Smooth muscle cell (in vitro differentiated cells): ENCODE measurements around the gene ELMO3. TPM values are rescaled to one million over a fixed set of nuclear protein-coding genes. Genes with fewer than 3 reads are reported as not detected.
A peak's percentile ranks its signal among the peaks of the same experiment; 100 is the strongest.

Experiments
- DNase-seq: peaks from one replicate; lab custom pipeline; 2025; ENCODE audit not compliant: unreplicated experiment; lab: John Stamatoyannopoulos, UW
- H2AFZ ChIP-seq: fragments of 200-600 bp; sonication (generic); 2 replicates; pipeline ENCODE4 v1.6.0; 2016; ENCODE audit warnings: antibody characterized with exemption, low read depth, mild to moderate bottlenecking
- H3F3A ChIP-seq: fragments of 200-600 bp; sonication (generic); 2 replicates; pipeline ENCODE4 v1.6.0; 2017; ENCODE audit warnings: antibody characterized with exemption, low read depth
- H3K27ac ChIP-seq: fragments of 200-600 bp; sonication (generic); 2 replicates; pipeline ENCODE4 v1.5.1; 2016; ENCODE audit warnings: low read depth, mild to moderate bottlenecking
- H3K27me3 ChIP-seq: fragments of 200-600 bp; sonication (generic); 2 replicates; pipeline ENCODE4 v1.6.1; 2016; ENCODE audit warnings: low read depth, mild to moderate bottlenecking
- H3K36me3 ChIP-seq: fragments of 200-600 bp; sonication (generic); 2 replicates; pipeline ENCODE4 v1.5.1; 2016; ENCODE audit warnings: low read depth
- H3K4me1 ChIP-seq: fragments of 200-600 bp; sonication (generic); 2 replicates; pipeline ENCODE4 v1.5.1; 2016; ENCODE audit warnings: low read depth
- H3K4me2 ChIP-seq: fragments of 200-600 bp; sonication (generic); 2 replicates; pipeline ENCODE4 v1.6.0; 2016; ENCODE audit warnings: mild to moderate bottlenecking
- H3K4me3 ChIP-seq: fragments of 200-600 bp; sonication (generic); 2 replicates; pipeline ENCODE4 v1.5.1; 2016; ENCODE audit warnings: mild to moderate bottlenecking
- H3K79me2 ChIP-seq: fragments of 200-600 bp; sonication (generic); 2 replicates; pipeline ENCODE4 v1.6.0; 2016; ENCODE audit warnings: low read depth, mild to moderate bottlenecking
- H3K9ac ChIP-seq: fragments of 200-600 bp; sonication (generic); 2 replicates; pipeline ENCODE4 v1.6.0; 2016; ENCODE audit warnings: low read depth
- H3K9me3 ChIP-seq: fragments of 200-600 bp; sonication (generic); replicated peaks from 2 replicates; pipeline ENCODE4 v1.5.1; 2016; ENCODE audit warnings: low read depth
- H4K20me1 ChIP-seq: fragments of 200-600 bp; sonication (generic); 2 replicates; pipeline ENCODE4 v1.6.0; 2016; ENCODE audit warnings: low read depth
- CTCF ChIP-seq: fragments of 200-600 bp; sonication (generic); IDR thresholded peaks from 2 replicates; pipeline ENCODE4 v1.5.1; 2017; ENCODE audit warnings: borderline replicate concordance, mild to moderate bottlenecking, antibody characterized with exemption; ENCODE audit not compliant: insufficient read depth, poor library complexity, severe bottlenecking
- WGBS: methylation state at CpG from one replicate; pipeline ENCODE4 v1.1.7; 2016; ENCODE audit warnings: low lambda C conversion rate; 5-methylcytosine and 5-hydroxymethylcytosine counted together
- polyA plus RNA-seq: library from polyadenylated mRNA; unstranded; fragments of >200 nt; fragmentation: Nextera tagmentation; extraction: Ambion mirVana; gene quantifications from 2 replicates; pipeline ENCODE4 v1.2.1, GENCODE V29; 2016
- total RNA-seq: library from RNA; depleted of rRNA; stranded (reverse); fragments of >200 nt; gene quantifications from 2 replicates; pipeline ENCODE4 v1.2.3, GENCODE V29; 2014

The ELMO3 gene
- total and polyA plus RNA-seq, 2 experiments from 2014 or later: 2.2 to 6.7 TPM

GRCh38 chr16:67193536-67193935, 5.4 kb upstream of the ELMO3 start:
- H3K9ac ChIP-seq: no peak overlapping the region
- no peaks in the 10 kb centered on the region for H3K36me3 ChIP-seq
- TF ChIP-seq CTCF: no peak
- peaks cover 18% of the 10 kb centered on the region for H3K4me1 ChIP-seq
- no peak overlapping the region for H3K27ac ChIP-seq
- no peak for DNase-seq
- no peaks in the 10 kb centered on the region for H3K27me3 ChIP-seq
- peak overlapping the region; percentile 94 for H3K4me3 ChIP-seq
- peaks cover 27% of the 10 kb centered on the region for H3K79me2 ChIP-seq
- peak overlapping the region; percentile 100 for H3K4me2 ChIP-seq
- peaks cover 7% of the 10 kb centered on the region for H3F3A ChIP-seq
- peaks cover 46% of the 10 kb centered on the region for H4K20me1 ChIP-seq
- H2AFZ ChIP-seq: no peak overlapping the region
- H3K9me3 ChIP-seq: no peaks in the 10 kb centered on the region

GRCh38 chr16:67194260-67194659, 4.7 kb upstream of the ELMO3 start:
- 97% methylated on average over 6 of the region's 6 CpGs for WGBS
- Histone ChIP-seq H3K4me1 (peaks cover 18% of the 10 kb centered on the region), H3K27ac (no peak overlapping the region), H3K9me3 (no peaks in the 10 kb centered on the region), H3K4me3 (no peak overlapping the region), H3K36me3 (no peaks in the 10 kb centered on the region), H3K9ac (no peak overlapping the region), H3K27me3 (no peaks in the 10 kb centered on the region), H3K4me2 (no peak overlapping the region), H4K20me1 (peaks cover 49% of the 10 kb centered on the region), H3K79me2 (peaks cover 27% of the 10 kb centered on the region), H2AFZ (no peak overlapping the region), H3F3A (peaks cover 7% of the 10 kb centered on the region)
- TF ChIP-seq CTCF: no peak
- DNase-seq: no peak

DNA sequence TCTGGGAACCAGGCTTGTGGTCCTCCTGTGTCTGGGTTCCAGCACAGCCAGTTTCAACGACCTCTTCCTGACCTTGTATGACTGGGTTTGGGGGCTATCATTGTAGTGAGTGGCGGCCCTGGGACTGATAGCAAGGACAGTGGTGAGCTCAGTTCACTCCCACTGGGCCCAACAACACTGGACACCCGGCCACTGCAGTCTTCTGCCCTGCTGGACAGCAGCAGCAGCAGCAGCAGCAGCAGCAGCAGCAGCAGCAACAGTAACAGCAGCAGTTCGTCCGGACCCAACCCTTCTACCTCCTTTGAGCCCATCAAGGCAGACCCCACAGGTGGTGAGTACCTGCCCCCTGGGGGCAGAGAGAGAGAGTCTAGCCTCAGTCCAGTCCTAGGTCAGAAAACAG, 3.3 kb upstream of the ELMO3 start:
- Histone ChIP-seq H3K4me3 (no peak overlapping the region), H3K4me2 (no peak overlapping the region), H3K9me3 (no peaks in the 10 kb centered on the region), H3K9ac (no peak overlapping the region), H3K27me3 (no peaks in the 10 kb centered on the region), H3K4me1 (peaks cover 18% of the 10 kb centered on the region), H3K27ac (no peak overlapping the region), H4K20me1 (peaks cover 49% of the 10 kb centered on the region), H3F3A (peaks cover 7% of the 10 kb centered on the region), H3K36me3 (no peaks in the 10 kb centered on the region), H2AFZ (no peak overlapping the region), H3K79me2 (peaks cover 27% of the 10 kb centered on the region)
- no peak for TF ChIP-seq CTCF
- WGBS: 89% methylated on average over 5 of the region's 5 CpGs
- DNase-seq: no peak

GRCh38 chr16:67196881-67197280, 2.0 kb upstream of the ELMO3 start:
- no peak for DNase-seq
- 100% methylated on average over 1 of the region's 1 CpG for WGBS
- Histone ChIP-seq H3K4me1 (peaks cover 12% of the 10 kb centered on the region), H3F3A (peaks cover 7% of the 10 kb centered on the region), H3K27ac (no peak overlapping the region), H3K9me3 (no peaks in the 10 kb centered on the region), H3K4me2 (no peak overlapping the region), H2AFZ (no peak overlapping the region), H3K36me3 (no peaks in the 10 kb centered on the region), H3K27me3 (no peaks in the 10 kb centered on the region), H4K20me1 (peaks cover 49% of the 10 kb centered on the region), H3K79me2 (peaks cover 24% of the 10 kb centered on the region), H3K9ac (no peak overlapping the region), H3K4me3 (no peak overlapping the region)
- no peak for TF ChIP-seq CTCF
